K562 (cell line): ENCODE measurements around the gene NAA80. TPM values are rescaled to one million over a fixed set of nuclear protein-coding genes. Genes with fewer than 3 reads are reported as not detected.

Source experiments
- BCOR ChIP-seq: fragments of 450-650 bp; IDR thresholded peaks from 2 replicates; pipeline ENCODE4 v1.6.1; 2016
- CBX8 ChIP-seq: fragments of 200-600 bp; sonication (generic); IDR thresholded peaks from 2 replicates; pipeline ENCODE4 v1.6.1; 2012; ENCODE audit warnings: borderline replicate concordance, mixed run types, low read depth, mild to moderate bottlenecking, moderate library complexity, mixed read lengths, low read length, control low read depth, inconsistent platforms; ENCODE audit not compliant: poor library complexity, severe bottlenecking; ENCODE audit errors: extremely low read depth
- DDX20 ChIP-seq: fragments of 450-650 bp; IDR thresholded peaks from 2 replicates; pipeline ENCODE4 v1.6.1; 2016; ENCODE audit warnings: missing genetic modification characterization, low read depth, mild to moderate bottlenecking, missing compliant biosample characterization, moderate library complexity
- REST ChIP-seq, 2 experiments: fragments of 450-650 bp; formaldehyde crosslinking in 1 of 2; IDR thresholded peaks; 2 replicates each; pipeline versions ENCODE4 v1.4.0 to v1.6.1; 2014 to 2020; ENCODE audit warnings: mild to moderate bottlenecking in 2 of 2, borderline replicate concordance in 1 of 2, low read depth in 1 of 2
- TAL1 ChIP-seq: fragments of 450-650 bp; IDR thresholded peaks from 2 replicates; pipeline ENCODE4 v1.6.1; 2016; ENCODE audit warnings: mild to moderate bottlenecking
- ZBTB17 ChIP-seq: fragments of 450-650 bp; formaldehyde crosslinking; IDR thresholded peaks from 2 replicates; pipeline ENCODE4 v1.4.0; 2020; ENCODE audit warnings: mild to moderate bottlenecking
- ZNF354B ChIP-seq: fragments of 250-450 bp; sonication (Bioruptor Pico); IDR thresholded peaks from 2 replicates; pipeline ENCODE4 v1.4.0; 2020
- ZNF717 ChIP-seq: fragments of 250-450 bp; sonication (Bioruptor Pico); IDR thresholded peaks from 2 replicates; pipeline ENCODE4 v1.5.0; 2021
- polyA plus RNA-seq, 8 experiments: library from polyadenylated mRNA; depleted of rRNA in 4 of 8; stranded (reverse) in 5 of 8; unstranded in 3 of 8; fragments of >200 nt; fragmentation: Nextera tagmentation in 2 of 8; fragmentation: Illumina TruSeq in 1 of 8; extraction: Ambion mirVana in 2 of 8; extraction: Trizol in 1 of 8; gene quantifications; 2 replicates each; pipeline versions ENCODE4 v1.2.1 to v1.2.3, GENCODE V29; 2011 to 2014; ENCODE audit warnings: inconsistent platforms in 1 of 8, missing spikeins in 1 of 8
- total RNA-seq, 7 experiments: library from RNA; depleted of rRNA in 6 of 7; stranded (reverse); fragments of >200 nt in 6 of 7; fragmentation: Illumina TruSeq in 2 of 7; extraction: Trizol in 2 of 7; gene quantifications; 2 replicates each; pipeline versions ENCODE4 v1.2.1 to v1.2.3, GENCODE V29; 2011 to 2021; ENCODE audit warnings: low replicate concordance in 1 of 7
- TF ChIP-seq, protein P1 (sequence below): fragments of 200-800 bp; sonication (Bioruptor generic); IDR thresholded peaks from 2 replicates; pipeline ENCODE4 v1.6.1; 2016; ENCODE audit warnings: missing genetic modification characterization, missing compliant biosample characterization
- TF ChIP-seq, protein P2 (sequence below): fragments of 150-350 bp; IDR thresholded peaks from 2 replicates; pipeline ENCODE4 v1.6.1; 2014; ENCODE audit warnings: low read depth, mild to moderate bottlenecking, low read length, borderline replicate concordance

The NAA80 gene
- total and polyA plus RNA-seq, 9 of the 15 experiments (the other 6 are each of a cell fraction or from before 2014, with no cell fraction given): 0.82 to 24.0 (median 8.6) TPM

DNA sequence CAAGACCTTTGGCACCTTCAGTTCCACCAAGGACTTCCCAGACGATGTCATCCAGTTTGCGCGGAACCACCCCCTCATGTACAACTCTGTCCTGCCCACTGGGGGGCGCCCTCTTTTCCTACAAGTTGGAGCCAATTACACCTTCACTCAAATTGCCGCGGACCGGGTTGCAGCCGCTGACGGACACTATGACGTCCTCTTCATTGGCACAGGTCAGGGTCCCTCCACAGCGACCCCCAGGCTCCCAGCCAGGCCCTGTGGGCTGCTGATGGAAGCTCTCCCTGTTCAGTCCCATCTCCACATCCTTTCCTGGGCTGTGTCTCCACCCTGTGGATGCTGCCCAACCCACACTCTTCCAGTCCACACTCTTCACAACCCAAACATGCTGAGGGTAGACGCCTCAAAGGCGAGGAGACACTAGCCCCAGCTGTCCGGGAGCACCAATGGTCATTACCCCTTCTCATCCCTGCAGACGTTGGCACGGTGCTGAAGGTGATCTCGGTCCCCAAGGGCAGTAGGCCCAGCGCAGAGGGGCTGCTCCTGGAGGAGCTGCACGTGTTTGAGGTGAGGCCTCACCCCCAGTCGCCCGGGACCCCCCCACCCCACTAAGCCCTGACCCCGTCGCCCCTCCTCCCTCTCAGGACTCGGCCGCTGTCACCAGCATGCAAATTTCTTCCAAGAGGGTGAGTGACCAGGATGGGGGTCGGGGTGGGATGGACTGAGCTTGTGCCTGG lies 24.7 kb downstream of the NAA80 start (continued):
- TF ChIP-seq, protein P1, sequence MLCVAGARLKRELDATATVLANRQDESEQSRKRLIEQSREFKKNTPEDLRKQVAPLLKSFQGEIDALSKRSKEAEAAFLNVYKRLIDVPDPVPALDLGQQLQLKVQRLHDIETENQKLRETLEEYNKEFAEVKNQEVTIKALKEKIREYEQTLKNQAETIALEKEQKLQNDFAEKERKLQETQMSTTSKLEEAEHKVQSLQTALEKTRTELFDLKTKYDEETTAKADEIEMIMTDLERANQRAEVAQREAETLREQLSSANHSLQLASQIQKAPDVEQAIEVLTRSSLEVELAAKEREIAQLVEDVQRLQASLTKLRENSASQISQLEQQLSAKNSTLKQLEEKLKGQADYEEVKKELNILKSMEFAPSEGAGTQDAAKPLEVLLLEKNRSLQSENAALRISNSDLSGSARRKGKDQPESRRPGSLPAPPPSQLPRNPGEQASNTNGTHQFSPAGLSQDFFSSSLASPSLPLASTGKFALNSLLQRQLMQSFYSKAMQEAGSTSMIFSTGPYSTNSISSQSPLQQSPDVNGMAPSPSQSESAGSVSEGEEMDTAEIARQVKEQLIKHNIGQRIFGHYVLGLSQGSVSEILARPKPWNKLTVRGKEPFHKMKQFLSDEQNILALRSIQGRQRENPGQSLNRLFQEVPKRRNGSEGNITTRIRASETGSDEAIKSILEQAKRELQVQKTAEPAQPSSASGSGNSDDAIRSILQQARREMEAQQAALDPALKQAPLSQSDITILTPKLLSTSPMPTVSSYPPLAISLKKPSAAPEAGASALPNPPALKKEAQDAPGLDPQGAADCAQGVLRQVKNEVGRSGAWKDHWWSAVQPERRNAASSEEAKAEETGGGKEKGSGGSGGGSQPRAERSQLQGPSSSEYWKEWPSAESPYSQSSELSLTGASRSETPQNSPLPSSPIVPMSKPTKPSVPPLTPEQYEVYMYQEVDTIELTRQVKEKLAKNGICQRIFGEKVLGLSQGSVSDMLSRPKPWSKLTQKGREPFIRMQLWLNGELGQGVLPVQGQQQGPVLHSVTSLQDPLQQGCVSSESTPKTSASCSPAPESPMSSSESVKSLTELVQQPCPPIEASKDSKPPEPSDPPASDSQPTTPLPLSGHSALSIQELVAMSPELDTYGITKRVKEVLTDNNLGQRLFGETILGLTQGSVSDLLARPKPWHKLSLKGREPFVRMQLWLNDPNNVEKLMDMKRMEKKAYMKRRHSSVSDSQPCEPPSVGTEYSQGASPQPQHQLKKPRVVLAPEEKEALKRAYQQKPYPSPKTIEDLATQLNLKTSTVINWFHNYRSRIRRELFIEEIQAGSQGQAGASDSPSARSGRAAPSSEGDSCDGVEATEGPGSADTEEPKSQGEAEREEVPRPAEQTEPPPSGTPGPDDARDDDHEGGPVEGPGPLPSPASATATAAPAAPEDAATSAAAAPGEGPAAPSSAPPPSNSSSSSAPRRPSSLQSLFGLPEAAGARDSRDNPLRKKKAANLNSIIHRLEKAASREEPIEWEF (CRISPR knock-in tag): no peak
- TF ChIP-seq ZBTB17 (CRISPR knock-in tag): no peak
- TF ChIP-seq BCOR: peak; percentile 41; the same call in 1 of the 2 replicates
- TF ChIP-seq DDX20: no peak
- TF ChIP-seq REST (IDR thresholded peaks at IDR 0.05; ENCODE audit: borderline replicate concordance): peak; percentile 78
- TF ChIP-seq REST (CRISPR knock-in tag; IDR thresholded peaks at IDR 0.05; ENCODE audit: low read depth): no peak
- no peak for TF ChIP-seq TAL1
- no peak for TF ChIP-seq ZNF717 (CRISPR knock-in tag)
- TF ChIP-seq CBX8: no peak
- TF ChIP-seq, protein P2, sequence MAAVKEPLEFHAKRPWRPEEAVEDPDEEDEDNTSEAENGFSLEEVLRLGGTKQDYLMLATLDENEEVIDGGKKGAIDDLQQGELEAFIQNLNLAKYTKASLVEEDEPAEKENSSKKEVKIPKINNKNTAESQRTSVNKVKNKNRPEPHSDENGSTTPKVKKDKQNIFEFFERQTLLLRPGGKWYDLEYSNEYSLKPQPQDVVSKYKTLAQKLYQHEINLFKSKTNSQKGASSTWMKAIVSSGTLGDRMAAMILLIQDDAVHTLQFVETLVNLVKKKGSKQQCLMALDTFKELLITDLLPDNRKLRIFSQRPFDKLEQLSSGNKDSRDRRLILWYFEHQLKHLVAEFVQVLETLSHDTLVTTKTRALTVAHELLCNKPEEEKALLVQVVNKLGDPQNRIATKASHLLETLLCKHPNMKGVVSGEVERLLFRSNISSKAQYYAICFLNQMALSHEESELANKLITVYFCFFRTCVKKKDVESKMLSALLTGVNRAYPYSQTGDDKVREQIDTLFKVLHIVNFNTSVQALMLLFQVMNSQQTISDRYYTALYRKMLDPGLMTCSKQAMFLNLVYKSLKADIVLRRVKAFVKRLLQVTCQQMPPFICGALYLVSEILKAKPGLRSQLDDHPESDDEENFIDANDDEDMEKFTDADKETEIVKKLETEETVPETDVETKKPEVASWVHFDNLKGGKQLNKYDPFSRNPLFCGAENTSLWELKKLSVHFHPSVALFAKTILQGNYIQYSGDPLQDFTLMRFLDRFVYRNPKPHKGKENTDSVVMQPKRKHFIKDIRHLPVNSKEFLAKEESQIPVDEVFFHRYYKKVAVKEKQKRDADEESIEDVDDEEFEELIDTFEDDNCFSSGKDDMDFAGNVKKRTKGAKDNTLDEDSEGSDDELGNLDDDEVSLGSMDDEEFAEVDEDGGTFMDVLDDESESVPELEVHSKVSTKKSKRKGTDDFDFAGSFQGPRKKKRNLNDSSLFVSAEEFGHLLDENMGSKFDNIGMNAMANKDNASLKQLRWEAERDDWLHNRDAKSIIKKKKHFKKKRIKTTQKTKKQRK: no peak
- no peak for TF ChIP-seq ZNF354B (CRISPR knock-in tag)
